Neural cell (in vitro differentiated cells): Measurements from ENCODE around the gene REEP1. TPM values are rescaled to one million over a fixed set of nuclear protein-coding genes. Genes with fewer than 3 reads are reported as not detected.

ENCODE experiments used
- H2AFZ ChIP-seq: fragments of 200-600, 300-800 bp; sonication (generic), shearing (Covaris generic); 2 replicates; pipeline ENCODE4 v1.6.0; 2014; ENCODE audit warnings: low read depth, mild to moderate bottlenecking, antibody characterized with exemption, low read length, moderate library complexity
- H3F3A ChIP-seq: fragments of 200-600 bp; shearing (Covaris generic); 2 replicates; pipeline ENCODE4 v1.6.1; 2016; ENCODE audit warnings: mild to moderate bottlenecking, moderate library complexity, mixed read lengths, antibody characterized with exemption, low read length; ENCODE audit not compliant: insufficient read depth, poor library complexity, severe bottlenecking
- H3K27ac ChIP-seq: fragments of 200-600, 300-800 bp; sonication (generic), shearing (Covaris generic); 2 replicates; pipeline ENCODE4 v1.5.1; 2014; ENCODE audit warnings: mild to moderate bottlenecking, low read length, moderate library complexity
- H3K27me3 ChIP-seq: fragments of 300-800, 200-600 bp; sonication (generic), shearing (Covaris generic); 2 replicates; pipeline ENCODE4 v1.6.0; 2014; ENCODE audit warnings: mild to moderate bottlenecking, low read depth, low read length, moderate library complexity; ENCODE audit not compliant: insufficient read depth
- H3K36me3 ChIP-seq: fragments of 300-800, 200-600 bp; sonication (generic), shearing (Covaris generic); 2 replicates; pipeline ENCODE4 v1.5.1; 2014; ENCODE audit warnings: mild to moderate bottlenecking, antibody characterized with exemption, low read length, moderate library complexity; ENCODE audit not compliant: insufficient read depth
- H3K4me2 ChIP-seq: fragments of 300-800, 200-600 bp; sonication (generic), shearing (Covaris generic); 2 replicates; pipeline ENCODE4 v1.6.0; 2014; ENCODE audit warnings: mild to moderate bottlenecking, low read length
- H3K4me3 ChIP-seq: fragments of 300-800, 200-600 bp; sonication (generic), shearing (Covaris generic); 2 replicates; pipeline ENCODE4 v1.5.1; 2014; ENCODE audit warnings: mild to moderate bottlenecking, low read length, moderate library complexity
- H3K79me2 ChIP-seq: fragments of 200-600 bp; shearing (Covaris generic); replicated peaks from 2 replicates; pipeline ENCODE4 v1.6.0; 2014; ENCODE audit warnings: mild to moderate bottlenecking, low read length, moderate library complexity; ENCODE audit not compliant: insufficient read depth
- H3K9ac ChIP-seq: fragments of 300-800, 200-600 bp; sonication (generic), shearing (Covaris generic); 2 replicates; pipeline ENCODE4 v1.6.1; 2016; ENCODE audit warnings: mild to moderate bottlenecking, low read length, mixed read lengths
- H3K9me2 ChIP-seq: fragments of 200-600 bp; shearing (Covaris generic); 2 replicates; pipeline ENCODE4 v1.6.1; 2016; ENCODE audit warnings: mild to moderate bottlenecking, low read length, mixed read lengths; ENCODE audit not compliant: insufficient read depth
- H3K9me3 ChIP-seq: fragments of 200-600, 300-800 bp; sonication (generic), shearing (Covaris generic); 2 replicates; pipeline ENCODE4 v1.6.1; 2016; ENCODE audit warnings: mild to moderate bottlenecking, mixed run types, low read length, moderate library complexity, mixed read lengths
- H4K20me1 ChIP-seq: fragments of 200-600 bp; shearing (Covaris generic); 2 replicates; pipeline ENCODE4 v1.6.1; 2016; ENCODE audit warnings: mild to moderate bottlenecking, mixed run types; ENCODE audit not compliant: insufficient read depth
- EP300 ChIP-seq: fragments of 450-650 bp; conservative IDR thresholded peaks from 2 replicates; pipeline ENCODE4 v1.6.1; 2014; ENCODE audit warnings: antibody characterized with exemption, mild to moderate bottlenecking, moderate library complexity; ENCODE audit not compliant: poor library complexity, severe bottlenecking
- EZH2 ChIP-seq: fragments of 200-600, 300-800 bp; shearing (Covaris generic), sonication (generic); IDR thresholded peaks from 2 replicates; pipeline ENCODE4 v1.6.1; 2014; ENCODE audit warnings: antibody characterized with exemption, low read length, borderline replicate concordance, mild to moderate bottlenecking; ENCODE audit not compliant: insufficient read depth, poor library complexity, severe bottlenecking
- MXI1 ChIP-seq: fragments of 450-650 bp; conservative IDR thresholded peaks from 2 replicates; pipeline ENCODE4 v1.6.1; 2014; ENCODE audit warnings: antibody characterized with exemption, mild to moderate bottlenecking; ENCODE audit not compliant: poor library complexity, severe bottlenecking
- POLR2AphosphoS5 ChIP-seq: IDR thresholded peaks from 2 replicates; pipeline ENCODE4 v1.6.1; 2012
- RAD21 ChIP-seq: fragments of 450-650 bp; conservative IDR thresholded peaks from 2 replicates; pipeline ENCODE4 v1.6.1; 2014; ENCODE audit warnings: antibody characterized with exemption, mild to moderate bottlenecking, moderate library complexity
- SMC3 ChIP-seq: fragments of 450-650 bp; conservative IDR thresholded peaks from 2 replicates; pipeline ENCODE4 v1.6.1; 2014; ENCODE audit warnings: antibody characterized with exemption, mild to moderate bottlenecking, moderate library complexity; ENCODE audit not compliant: poor library complexity
- TAF1 ChIP-seq: IDR thresholded peaks from 2 replicates; pipeline ENCODE4 v1.6.1; 2012; ENCODE audit warnings: low read depth
- polyA plus RNA-seq: library from polyadenylated mRNA; depleted of rRNA; stranded (reverse); fragments of >200 nt; gene quantifications from 2 replicates; pipeline ENCODE4 v1.2.3, GENCODE V29; 2014
- TF ChIP-seq, protein P1 (sequence below): fragments of 450-650 bp; IDR thresholded peaks from 2 replicates; pipeline ENCODE4 v1.5.1; 2014; ENCODE audit warnings: antibody characterized with exemption, mild to moderate bottlenecking, moderate library complexity; ENCODE audit not compliant: poor library complexity, severe bottlenecking
- TF ChIP-seq, protein P2 (sequence below): IDR thresholded peaks from 2 replicates; pipeline ENCODE4 v1.6.1; 2012; ENCODE audit warnings: borderline replicate concordance

REEP1 gene
- polyA plus RNA-seq, 1 donor from 2014 or later = 121 TPM

DNA sequence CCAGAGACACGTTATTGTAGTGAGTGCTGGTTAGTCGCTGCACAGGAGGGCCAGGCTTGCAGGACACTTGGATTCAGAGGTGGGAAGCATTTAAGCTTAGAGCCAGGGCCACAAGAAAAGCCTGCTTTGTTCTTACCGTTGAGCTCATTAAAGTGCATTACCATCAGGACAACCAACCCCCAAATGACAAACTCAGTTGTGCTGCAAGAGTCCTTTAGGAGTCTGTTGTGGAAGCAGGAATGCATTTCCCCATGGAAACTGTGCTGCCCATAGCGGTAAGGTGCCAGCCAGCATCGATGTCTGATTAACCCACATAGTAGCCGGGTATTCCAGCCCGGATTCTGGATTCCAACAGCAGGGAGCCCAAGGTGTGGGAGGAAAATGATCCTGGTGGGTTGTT lies 23.4 kb upstream of the REEP1 start:
- Histone ChIP-seq H3K9me3 (no peaks in the 10 kb centered on the region), H3K9ac (no peak overlapping the region), H3K27me3 (no peaks in the 10 kb centered on the region), H3K36me3 (no peaks in the 10 kb centered on the region), H3F3A (no peaks in the 10 kb centered on the region), H3K4me2 (no peak overlapping the region), H4K20me1 (no peaks in the 10 kb centered on the region), H3K9me2 (no peaks in the 10 kb centered on the region), H3K4me3 (no peak overlapping the region), H3K79me2 (no peaks in the 10 kb centered on the region), H2AFZ (no peak overlapping the region), H3K27ac (no peak overlapping the region)
- TF ChIP-seq SMC3 (no peak), POLR2AphosphoS5 (no peak), EP300 (no peak), TAF1 (no peak), MXI1 (no peak), EZH2 (no peak), RAD21 (no peak)
- TF ChIP-seq, protein P1, sequence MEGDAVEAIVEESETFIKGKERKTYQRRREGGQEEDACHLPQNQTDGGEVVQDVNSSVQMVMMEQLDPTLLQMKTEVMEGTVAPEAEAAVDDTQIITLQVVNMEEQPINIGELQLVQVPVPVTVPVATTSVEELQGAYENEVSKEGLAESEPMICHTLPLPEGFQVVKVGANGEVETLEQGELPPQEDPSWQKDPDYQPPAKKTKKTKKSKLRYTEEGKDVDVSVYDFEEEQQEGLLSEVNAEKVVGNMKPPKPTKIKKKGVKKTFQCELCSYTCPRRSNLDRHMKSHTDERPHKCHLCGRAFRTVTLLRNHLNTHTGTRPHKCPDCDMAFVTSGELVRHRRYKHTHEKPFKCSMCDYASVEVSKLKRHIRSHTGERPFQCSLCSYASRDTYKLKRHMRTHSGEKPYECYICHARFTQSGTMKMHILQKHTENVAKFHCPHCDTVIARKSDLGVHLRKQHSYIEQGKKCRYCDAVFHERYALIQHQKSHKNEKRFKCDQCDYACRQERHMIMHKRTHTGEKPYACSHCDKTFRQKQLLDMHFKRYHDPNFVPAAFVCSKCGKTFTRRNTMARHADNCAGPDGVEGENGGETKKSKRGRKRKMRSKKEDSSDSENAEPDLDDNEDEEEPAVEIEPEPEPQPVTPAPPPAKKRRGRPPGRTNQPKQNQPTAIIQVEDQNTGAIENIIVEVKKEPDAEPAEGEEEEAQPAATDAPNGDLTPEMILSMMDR = no peak
- TF ChIP-seq, protein P2, sequence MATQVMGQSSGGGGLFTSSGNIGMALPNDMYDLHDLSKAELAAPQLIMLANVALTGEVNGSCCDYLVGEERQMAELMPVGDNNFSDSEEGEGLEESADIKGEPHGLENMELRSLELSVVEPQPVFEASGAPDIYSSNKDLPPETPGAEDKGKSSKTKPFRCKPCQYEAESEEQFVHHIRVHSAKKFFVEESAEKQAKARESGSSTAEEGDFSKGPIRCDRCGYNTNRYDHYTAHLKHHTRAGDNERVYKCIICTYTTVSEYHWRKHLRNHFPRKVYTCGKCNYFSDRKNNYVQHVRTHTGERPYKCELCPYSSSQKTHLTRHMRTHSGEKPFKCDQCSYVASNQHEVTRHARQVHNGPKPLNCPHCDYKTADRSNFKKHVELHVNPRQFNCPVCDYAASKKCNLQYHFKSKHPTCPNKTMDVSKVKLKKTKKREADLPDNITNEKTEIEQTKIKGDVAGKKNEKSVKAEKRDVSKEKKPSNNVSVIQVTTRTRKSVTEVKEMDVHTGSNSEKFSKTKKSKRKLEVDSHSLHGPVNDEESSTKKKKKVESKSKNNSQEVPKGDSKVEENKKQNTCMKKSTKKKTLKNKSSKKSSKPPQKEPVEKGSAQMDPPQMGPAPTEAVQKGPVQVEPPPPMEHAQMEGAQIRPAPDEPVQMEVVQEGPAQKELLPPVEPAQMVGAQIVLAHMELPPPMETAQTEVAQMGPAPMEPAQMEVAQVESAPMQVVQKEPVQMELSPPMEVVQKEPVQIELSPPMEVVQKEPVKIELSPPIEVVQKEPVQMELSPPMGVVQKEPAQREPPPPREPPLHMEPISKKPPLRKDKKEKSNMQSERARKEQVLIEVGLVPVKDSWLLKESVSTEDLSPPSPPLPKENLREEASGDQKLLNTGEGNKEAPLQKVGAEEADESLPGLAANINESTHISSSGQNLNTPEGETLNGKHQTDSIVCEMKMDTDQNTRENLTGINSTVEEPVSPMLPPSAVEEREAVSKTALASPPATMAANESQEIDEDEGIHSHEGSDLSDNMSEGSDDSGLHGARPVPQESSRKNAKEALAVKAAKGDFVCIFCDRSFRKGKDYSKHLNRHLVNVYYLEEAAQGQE = no peak

DNA sequence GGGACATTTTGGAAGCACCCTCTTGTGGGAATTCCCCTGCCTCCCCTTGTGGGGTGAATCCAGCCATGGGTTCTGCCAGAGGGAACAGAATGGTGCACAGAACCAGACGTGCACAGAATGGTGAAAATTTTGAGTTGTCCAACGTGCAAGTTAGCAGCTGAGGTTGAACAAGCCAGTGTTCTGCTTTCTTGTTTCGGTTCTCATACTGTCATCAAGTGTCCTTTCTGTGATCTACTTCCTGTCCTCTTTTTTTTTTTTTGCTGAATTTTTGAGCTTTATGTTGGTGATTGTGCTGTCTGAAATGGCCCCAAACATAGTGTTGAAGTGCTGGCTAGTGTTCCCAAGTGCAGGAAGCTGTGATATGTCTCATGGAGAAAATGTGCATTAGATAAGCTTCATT lies 21.5 kb upstream of the REEP1 start:
- no peaks in the 10 kb centered on the region for H3F3A ChIP-seq
- no peaks in the 10 kb centered on the region for H3K9me2 ChIP-seq
- no peak for TF ChIP-seq EZH2
- H3K27ac ChIP-seq = no peak overlapping the region
- no peaks in the 10 kb centered on the region for H3K36me3 ChIP-seq
- H3K79me2 ChIP-seq = no peaks in the 10 kb centered on the region
- H3K4me2 ChIP-seq = no peak overlapping the region
- no peak overlapping the region for H2AFZ ChIP-seq
- H3K9me3 ChIP-seq = no peaks in the 10 kb centered on the region
- H4K20me1 ChIP-seq = no peaks in the 10 kb centered on the region
- no peaks in the 10 kb centered on the region for H3K27me3 ChIP-seq
- no peak overlapping the region for H3K4me3 ChIP-seq
- no peak overlapping the region for H3K9ac ChIP-seq

DNA sequence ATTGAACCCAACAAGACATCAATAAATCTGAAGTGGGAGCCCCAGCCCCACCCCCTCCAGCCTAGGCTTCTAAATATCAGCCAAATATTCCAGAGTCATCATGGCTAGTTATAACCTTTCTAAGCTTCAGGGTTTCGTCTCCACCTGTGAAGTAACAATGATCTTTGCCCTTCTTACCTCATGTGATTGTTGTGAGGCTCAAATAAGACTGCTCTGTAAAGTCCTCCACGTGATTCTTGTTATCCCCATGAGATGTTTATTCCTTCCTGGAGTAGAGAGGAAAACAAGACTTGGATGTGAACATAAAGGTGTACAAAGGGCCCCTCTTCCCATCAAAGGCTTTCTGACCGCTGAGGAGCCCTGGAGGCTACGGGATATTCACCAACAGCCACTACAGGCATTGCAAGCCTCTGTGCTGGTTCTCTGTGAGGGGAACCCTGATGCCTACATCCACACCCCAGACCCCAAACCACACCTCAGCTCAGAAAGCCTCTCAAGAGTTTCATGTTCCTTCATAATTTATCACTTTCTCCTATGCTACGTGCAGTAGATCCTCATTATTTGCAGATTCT lies 20.1 kb upstream of the REEP1 start:
- Histone ChIP-seq H3K9me3 (no peaks in the 10 kb centered on the region), H3K9ac (no peak overlapping the region), H3K27me3 (no peaks in the 10 kb centered on the region), H3K9me2 (no peaks in the 10 kb centered on the region), H2AFZ (no peak overlapping the region), H3K36me3 (no peaks in the 10 kb centered on the region), H3F3A (no peaks in the 10 kb centered on the region), H3K79me2 (no peaks in the 10 kb centered on the region), H3K4me2 (no peak overlapping the region), H4K20me1 (no peaks in the 10 kb centered on the region), H3K27ac (no peak overlapping the region), H3K4me3 (no peak overlapping the region)
- TF ChIP-seq, protein P1 = no peak
- TF ChIP-seq EZH2 (no peak), POLR2AphosphoS5 (no peak), TAF1 (no peak)
- TF ChIP-seq, protein P2 = no peak
